ENCODE data around the gene NDUFB6. TPM values are rescaled to one million over a fixed set of nuclear protein-coding genes. Genes with fewer than 3 reads are reported as not detected.

NDUFB6 gene
- total and polyA plus RNA-seq, 9 of the 15 experiments (the other 6 are each of a cell fraction or from before 2014, with no cell fraction given) = 26.5 to 88.1 (median 64.0) TPM

- TF ChIP-seq FOS (IDR thresholded peaks at IDR 0.05; ENCODE audit: extremely low read depth, insufficient read length) (no peak), NCOR1 (IDR thresholded peaks at IDR 0.05) (peak; percentile 49; the same call in 1 of the 2 replicates), HDAC2 (IDR thresholded peaks at IDR 0.05) (peak; percentile 21; the same call in 1 of the 2 replicates), TCF3 (CRISPR knock-in tag; IDR thresholded peaks at IDR 0.05) (peak; percentile 62), MTA2 (IDR thresholded peaks at IDR 0.05; ENCODE audit: low read depth) (peak; percentile 52; the same call in 1 of the 2 replicates), JUND (IDR thresholded peaks at IDR 0.05; ENCODE audit: borderline replicate concordance, low read depth, low read length) (peak; percentile 75), JUND (tag; IDR thresholded peaks at IDR 0.05; ENCODE audit: borderline replicate concordance, low read depth, low read length) (no peak; the same call in 2 of the 3 replicates), MCM7 (IDR thresholded peaks at IDR 0.05) (no peak), DPF2 (IDR thresholded peaks at IDR 0.05) (peak; percentile 60; the same call in 1 of the 2 replicates), TAL1 (IDR thresholded peaks at IDR 0.05) (peak; percentile 69), FOXM1 (IDR thresholded peaks at IDR 0.05; ENCODE audit: low read depth) (0 out of 2 replicates have a peak, but pooled peaks have one; percentile 42), FOXM1 (CRISPR knock-in tag; IDR thresholded peaks at IDR 0.05; ENCODE audit: low read depth) (no peak), KDM1A (IDR thresholded peaks at IDR 0.05) (peak; percentile 79 to 87), POLR2AphosphoS5 (IDR thresholded peaks at IDR 0.05; ENCODE audit: control insufficient read depth, insufficient read depth, low read depth, low read length) (peak; percentile 39; the same call in 1 of the 2 replicates), CEBPG (CRISPR knock-in tag; IDR thresholded peaks at IDR 0.05) (no peak), CEBPG (tag; conservative IDR thresholded peaks at IDR 0.05 in 1 of 2, IDR thresholded peaks at IDR 0.05 in 1 of 2) (no peak), SMARCE1 (IDR thresholded peaks at IDR 0.05) (peak; percentile 60; the same call in 1 of the 2 replicates), JUNB (CRISPR knock-in tag; conservative IDR thresholded peaks at IDR 0.05) (no peak), NFATC3 (IDR thresholded peaks at IDR 0.05) (no peak)
- TF ChIP-seq, protein P1, sequence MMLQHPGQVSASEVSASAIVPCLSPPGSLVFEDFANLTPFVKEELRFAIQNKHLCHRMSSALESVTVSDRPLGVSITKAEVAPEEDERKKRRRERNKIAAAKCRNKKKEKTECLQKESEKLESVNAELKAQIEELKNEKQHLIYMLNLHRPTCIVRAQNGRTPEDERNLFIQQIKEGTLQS (IDR thresholded peaks at IDR 0.05) = peak; percentile 50; the same call in 1 of the 2 replicates
- TF ChIP-seq, protein P1 (CRISPR knock-in tag; conservative IDR thresholded peaks at IDR 0.05) = no peak
- TF ChIP-seq, protein P2, sequence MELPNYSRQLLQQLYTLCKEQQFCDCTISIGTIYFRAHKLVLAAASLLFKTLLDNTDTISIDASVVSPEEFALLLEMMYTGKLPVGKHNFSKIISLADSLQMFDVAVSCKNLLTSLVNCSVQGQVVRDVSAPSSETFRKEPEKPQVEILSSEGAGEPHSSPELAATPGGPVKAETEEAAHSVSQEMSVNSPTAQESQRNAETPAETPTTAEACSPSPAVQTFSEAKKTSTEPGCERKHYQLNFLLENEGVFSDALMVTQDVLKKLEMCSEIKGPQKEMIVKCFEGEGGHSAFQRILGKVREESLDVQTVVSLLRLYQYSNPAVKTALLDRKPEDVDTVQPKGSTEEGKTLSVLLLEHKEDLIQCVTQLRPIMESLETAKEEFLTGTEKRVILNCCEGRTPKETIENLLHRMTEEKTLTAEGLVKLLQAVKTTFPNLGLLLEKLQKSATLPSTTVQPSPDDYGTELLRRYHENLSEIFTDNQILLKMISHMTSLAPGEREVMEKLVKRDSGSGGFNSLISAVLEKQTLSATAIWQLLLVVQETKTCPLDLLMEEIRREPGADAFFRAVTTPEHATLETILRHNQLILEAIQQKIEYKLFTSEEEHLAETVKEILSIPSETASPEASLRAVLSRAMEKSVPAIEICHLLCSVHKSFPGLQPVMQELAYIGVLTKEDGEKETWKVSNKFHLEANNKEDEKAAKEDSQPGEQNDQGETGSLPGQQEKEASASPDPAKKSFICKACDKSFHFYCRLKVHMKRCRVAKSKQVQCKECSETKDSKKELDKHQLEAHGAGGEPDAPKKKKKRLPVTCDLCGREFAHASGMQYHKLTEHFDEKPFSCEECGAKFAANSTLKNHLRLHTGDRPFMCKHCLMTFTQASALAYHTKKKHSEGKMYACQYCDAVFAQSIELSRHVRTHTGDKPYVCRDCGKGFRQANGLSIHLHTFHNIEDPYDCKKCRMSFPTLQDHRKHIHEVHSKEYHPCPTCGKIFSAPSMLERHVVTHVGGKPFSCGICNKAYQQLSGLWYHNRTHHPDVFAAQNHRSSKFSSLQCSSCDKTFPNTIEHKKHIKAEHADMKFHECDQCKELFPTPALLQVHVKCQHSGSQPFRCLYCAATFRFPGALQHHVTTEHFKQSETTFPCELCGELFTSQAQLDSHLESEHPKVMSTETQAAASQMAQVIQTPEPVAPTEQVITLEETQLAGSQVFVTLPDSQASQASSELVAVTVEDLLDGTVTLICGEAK (IDR thresholded peaks at IDR 0.05) = no peak
- TF ChIP-seq, protein P2 (CRISPR knock-in tag; IDR thresholded peaks at IDR 0.05) = no peak
Measured at GRCh38 chr9:32533336-32533735, 39.6 kb downstream of the NDUFB6 start (continued).
